ENCODE data around the gene DRG2.

DRG2 gene

GRCh38 chr17:18087610-18088491, at the start of gene DRG2:
Gene DRG2 (plus strand): TSS chr17:18087948. CDS start chr17:18088024, 76 bp downstream.
- peak; percentile 71 to 85 for DNase-seq (ENCODE audit: low read depth in 2 of 2)

DNA sequence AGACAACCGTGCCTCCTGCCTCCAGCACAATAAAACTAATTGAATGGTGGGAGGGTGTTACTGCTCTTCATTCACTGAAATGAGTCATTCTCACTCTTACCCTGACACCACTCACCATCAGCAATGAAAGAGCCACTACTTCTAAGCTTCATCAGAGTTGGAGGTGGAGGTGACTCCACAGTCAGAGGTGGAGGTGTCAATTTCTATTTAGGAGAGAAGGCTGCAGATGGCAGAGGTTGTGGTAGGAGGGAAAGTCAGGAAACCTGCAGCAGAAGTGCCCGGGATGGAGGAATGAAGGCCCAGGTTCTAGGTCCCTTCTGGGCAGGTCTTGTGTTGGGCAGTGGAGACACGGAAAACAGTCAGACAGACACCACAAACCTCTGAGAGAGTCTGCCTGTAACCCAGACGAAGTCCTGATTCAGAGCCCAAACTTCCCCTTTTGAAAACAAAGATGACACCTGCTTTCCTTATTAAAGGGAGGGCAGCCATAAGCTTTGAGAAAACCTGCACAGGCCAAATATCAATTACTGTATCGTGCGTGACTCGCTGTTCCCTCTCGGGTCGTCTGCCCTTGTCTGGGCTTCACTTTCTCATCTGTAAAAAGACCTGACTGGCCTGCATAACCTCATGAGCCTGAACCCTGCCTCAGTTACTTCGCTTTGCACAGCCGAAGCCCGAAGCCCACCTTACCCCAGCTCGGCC, 49.4 kb upstream of the DRG2 start:
- no peak for DNase-seq (ENCODE audit: low read depth in 2 of 2)

GRCh38 chr17:18038861-18039534, 48.8 kb upstream of the DRG2 start, which contains the start of the genes ATPAF2 and GID4:
Gene ATPAF2 (minus strand): TSS chr17:18039168. CDS start chr17:18039013, 155 bp downstream.
Gene GID4 (plus strand): TSS chr17:18039408. CDS start chr17:18039465, 57 bp downstream.
- peak; percentile 98 to 99 for DNase-seq (ENCODE audit: low read depth in 2 of 2)

- no peak for DNase-seq (ENCODE audit: low read depth in 2 of 2)
Measured at GRCh38 chr17:18039535-18040260, 48.0 kb upstream of the DRG2 start.

- DNase-seq (ENCODE audit: low read depth in 2 of 2) = no peak
Measured at GRCh38 chr17:18040261-18040858, 47.4 kb upstream of the DRG2 start.

- no peak for DNase-seq (ENCODE audit: low read depth in 2 of 2)
Measured at GRCh38 chr17:18041776-18042175, 46.0 kb upstream of the DRG2 start.

DNA sequence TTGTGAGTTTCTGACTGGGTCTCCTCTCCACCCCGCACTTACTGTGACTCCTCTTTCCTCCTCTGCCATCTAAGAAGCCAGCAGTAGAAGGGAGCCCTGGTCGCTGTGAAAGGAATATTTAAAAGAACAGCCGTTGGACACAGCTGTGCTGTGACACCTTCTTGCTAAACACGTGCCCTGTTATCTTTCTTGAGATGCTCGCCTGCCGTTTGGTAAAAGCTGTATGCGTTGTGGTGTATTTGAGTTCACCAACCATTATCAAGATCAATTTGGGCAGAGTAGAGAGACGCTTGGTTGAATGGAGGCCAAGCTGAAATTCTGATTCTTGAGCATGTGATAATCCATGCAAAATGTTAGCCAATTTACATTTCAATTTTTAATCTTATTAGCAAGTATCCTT, 44.8 kb upstream of the DRG2 start:
- no peak for DNase-seq (ENCODE audit: low read depth in 2 of 2)

GRCh38 chr17:18043491-18043890, 44.3 kb upstream of the DRG2 start:
- DNase-seq (ENCODE audit: low read depth in 2 of 2) = no peak

DNA sequence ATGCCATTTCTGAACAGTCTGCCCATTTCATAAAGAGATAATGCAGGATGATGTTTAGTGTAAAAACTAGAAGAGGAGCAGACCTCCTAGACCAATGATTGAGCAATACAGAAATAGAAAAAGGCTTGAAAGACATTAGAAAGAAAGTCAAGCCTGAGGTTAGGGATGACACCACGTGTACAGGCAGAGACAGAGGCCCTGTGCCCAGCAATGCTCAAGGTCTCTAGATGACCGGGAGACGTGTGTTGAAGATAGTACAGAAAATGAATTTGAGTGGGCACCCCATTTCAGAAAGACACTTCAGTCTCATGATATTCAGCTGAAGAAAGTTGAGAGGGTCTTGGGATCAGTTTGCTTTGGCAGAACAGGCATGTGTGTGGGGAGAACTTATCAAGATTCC, 43.1 kb upstream of the DRG2 start:
- DNase-seq (ENCODE audit: low read depth in 2 of 2) = no peak

DNA sequence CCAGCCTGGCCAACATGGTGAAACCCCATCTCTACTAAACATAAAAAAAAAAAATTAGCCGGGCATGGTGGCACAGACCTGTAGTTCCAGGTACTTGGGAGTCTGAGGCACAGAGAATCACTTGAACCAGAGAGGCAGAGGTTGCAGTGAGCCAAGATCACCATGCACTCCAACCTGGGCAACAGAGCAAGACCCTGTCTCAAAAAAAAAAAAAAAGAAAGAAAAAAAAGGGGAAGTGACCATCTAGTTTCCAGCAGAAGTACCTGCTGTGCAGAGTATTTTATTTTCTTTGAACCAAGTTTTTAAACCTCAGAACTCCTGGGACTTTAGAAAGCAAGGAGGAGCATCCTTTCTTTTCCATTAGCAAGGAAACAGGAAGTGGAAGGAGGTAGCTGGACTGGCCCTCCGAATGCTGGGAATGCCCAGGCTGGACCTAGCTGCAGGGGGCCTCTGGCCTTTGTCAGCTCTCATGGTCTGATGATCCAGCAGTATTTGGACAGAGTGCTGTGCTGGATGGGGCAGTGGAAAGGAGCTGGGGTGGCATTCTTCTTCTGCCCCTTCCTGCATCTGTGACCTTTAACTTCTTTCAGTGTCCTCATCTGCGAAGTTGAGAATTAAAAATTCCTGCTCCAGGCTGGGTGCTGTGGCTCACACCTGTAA, 41.9 kb upstream of the DRG2 start:
- no peak for DNase-seq (ENCODE audit: low read depth in 2 of 2)

- DNase-seq (ENCODE audit: low read depth in 2 of 2) = no peak
Measured at GRCh38 chr17:18055597-18055996, 32.2 kb upstream of the DRG2 start.

DNA sequence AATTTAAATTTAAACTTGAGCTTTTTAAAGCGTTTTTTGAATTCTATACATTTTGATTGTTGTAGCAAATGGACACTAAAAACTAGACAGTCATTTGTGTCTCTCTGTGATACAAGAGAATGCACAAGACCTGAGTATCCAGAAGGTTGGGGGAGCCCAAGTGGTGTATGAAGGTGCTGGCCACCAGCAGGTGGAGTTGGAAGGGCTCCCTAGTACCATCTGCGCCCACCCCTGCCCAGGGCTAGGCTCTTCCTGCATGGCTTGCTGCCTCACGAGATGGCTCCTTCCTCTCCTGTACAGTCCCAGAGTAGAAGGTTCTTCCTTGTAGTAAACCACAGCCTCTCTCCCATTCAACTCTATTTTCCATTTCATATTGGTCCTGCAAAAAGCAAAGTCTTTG, 31.5 kb upstream of the DRG2 start:
- no peak for DNase-seq (ENCODE audit: low read depth in 2 of 2)

- no peak for DNase-seq (ENCODE audit: low read depth in 2 of 2)
Measured at GRCh38 chr17:18059283-18059682, 28.5 kb upstream of the DRG2 start.

DNA sequence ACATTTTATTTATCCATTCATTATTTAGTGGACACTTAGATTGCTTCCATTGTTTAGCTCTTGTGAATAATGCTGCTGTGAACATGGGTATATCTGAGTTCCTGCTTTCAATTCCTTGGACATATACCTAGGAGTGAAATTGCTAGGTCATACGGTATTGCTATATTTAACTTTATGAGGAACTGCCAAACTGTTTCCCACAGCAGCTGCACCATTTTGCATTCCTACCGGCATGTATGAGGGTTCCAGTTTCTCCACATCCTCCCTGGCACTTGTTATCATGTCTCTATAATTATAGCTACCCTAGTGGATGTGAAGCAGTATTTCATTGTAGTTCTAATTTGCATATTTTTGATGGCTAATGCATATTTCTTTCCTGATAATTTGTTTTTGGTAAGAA, 23.7 kb upstream of the DRG2 start:
- DNase-seq (ENCODE audit: low read depth in 2 of 2) = no peak

GRCh38 chr17:18065546-18065945, 22.2 kb upstream of the DRG2 start:
- no peak for DNase-seq (ENCODE audit: low read depth in 2 of 2)

GRCh38 chr17:18066866-18067265, 20.9 kb upstream of the DRG2 start:
- no peak for DNase-seq (ENCODE audit: low read depth in 2 of 2)

DNA sequence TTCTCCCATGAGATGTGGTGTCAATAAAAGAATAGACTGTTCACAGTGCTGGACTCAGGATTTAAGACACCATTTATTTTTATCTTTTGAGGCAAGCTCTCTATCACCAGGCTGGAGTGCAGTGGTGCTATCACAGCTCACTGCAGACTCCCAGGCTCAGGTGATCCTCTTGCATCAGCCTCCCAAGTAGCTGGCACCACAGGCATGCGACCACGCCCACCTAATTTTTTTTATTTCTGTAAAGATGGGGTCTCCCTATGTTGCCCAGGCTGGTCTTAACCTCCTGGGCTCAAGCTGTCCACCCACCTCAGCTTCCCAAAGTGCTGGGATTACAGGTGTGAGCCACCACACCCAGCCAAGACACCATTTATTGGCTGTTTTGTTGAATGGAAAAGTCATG, 18.6 kb upstream of the DRG2 start:
- no peak for DNase-seq (ENCODE audit: low read depth in 2 of 2)

DNA sequence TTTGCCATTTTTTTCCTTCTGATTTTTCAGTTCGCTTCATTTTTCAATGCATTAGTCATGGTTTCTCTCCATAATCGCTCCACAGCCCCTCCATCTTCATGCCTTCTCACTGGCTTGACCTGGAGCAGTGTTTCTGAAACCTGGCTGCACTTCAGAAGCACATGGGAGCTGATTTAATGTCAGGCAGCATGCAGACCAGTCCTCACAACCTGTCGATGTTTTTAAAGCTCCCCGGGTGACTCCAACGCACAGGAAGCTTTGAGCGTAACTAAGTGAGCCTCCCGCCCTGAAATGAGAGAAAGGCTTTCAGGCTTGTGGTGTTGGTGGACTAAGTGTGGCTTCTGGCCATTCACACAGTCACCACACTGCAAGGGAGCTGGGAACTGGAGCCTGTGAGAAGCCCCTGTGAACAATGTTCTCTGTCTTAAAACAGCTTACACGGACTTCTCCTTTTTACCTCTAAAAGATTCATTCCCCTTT, 16.8 kb upstream of the DRG2 start:
- no peak for DNase-seq (ENCODE audit: low read depth in 2 of 2)

GRCh38 chr17:18071751-18072150, 16.0 kb upstream of the DRG2 start:
- no peak for DNase-seq (ENCODE audit: low read depth in 2 of 2)

GRCh38 chr17:18074566-18075272, 13.0 kb upstream of the DRG2 start:
- no peak for DNase-seq (ENCODE audit: low read depth in 2 of 2)
